ENCODE measurements around the gene FOXP4. TPM values are rescaled to one million over a fixed set of nuclear protein-coding genes. Genes with fewer than 3 reads are reported as not detected.
A peak's percentile ranks its signal among the peaks of the same experiment; 100 is the strongest.

Gene FOXP4
- total and polyA plus RNA-seq, 2 of the 13 experiments (the other 11 are each of a cell fraction or from before 2014, with no cell fraction given), result 11.0 to 12.4 TPM

- peak; percentile 42 for TF ChIP-seq AGO2 (optimal IDR thresholded peaks at IDR 0.05; ENCODE audit: low read depth, low read length)
- 0 out of 2 replicates have a peak, but pooled peaks have one; percentile 13 for TF ChIP-seq ZBTB7B (CRISPR knock-in tag; IDR thresholded peaks at IDR 0.05)
- peak; percentile 36 for TF ChIP-seq ZNF430 (CRISPR knock-in tag; IDR thresholded peaks at IDR 0.05)
- 0 out of 2 replicates have a peak, but pooled peaks have one; percentile 34 for TF ChIP-seq ZNF605 (CRISPR knock-in tag; IDR thresholded peaks at IDR 0.05)
- TF ChIP-seq BORCS8-MEF2B (CRISPR knock-in tag; IDR thresholded peaks at IDR 0.05), result peak; percentile 29; the same call in 1 of the 2 replicates
- TF ChIP-seq ZNF142 (CRISPR knock-in tag; IDR thresholded peaks at IDR 0.05), result peak; percentile 84; the same call in 1 of the 2 replicates
- TF ChIP-seq MTA3 (CRISPR knock-in tag; IDR thresholded peaks at IDR 0.05), result no peak
- TF ChIP-seq ZFP82 (CRISPR knock-in tag; IDR thresholded peaks at IDR 0.05; ENCODE audit: borderline replicate concordance), result peak; percentile 62; the same call in 1 of the 2 replicates
- no peak for TF ChIP-seq RCOR2 (CRISPR knock-in tag; IDR thresholded peaks at IDR 0.05)
- TF ChIP-seq HNF1B (CRISPR knock-in tag; IDR thresholded peaks at IDR 0.05), result 0 out of 2 replicates have a peak, but pooled peaks have one; percentile 40
- peak; percentile 15; the same call in 1 of the 2 replicates for TF ChIP-seq PITX1 (CRISPR knock-in tag; IDR thresholded peaks at IDR 0.05)
- no peak for TF ChIP-seq PBX2 (CRISPR knock-in tag; IDR thresholded peaks at IDR 0.05)
- TF ChIP-seq NONO (IDR thresholded peaks at IDR 0.05), result no peak
- TF ChIP-seq NONO (CRISPR knock-in tag; conservative IDR thresholded peaks at IDR 0.05), result no peak
- TF ChIP-seq ZNF350 (CRISPR knock-in tag; IDR thresholded peaks at IDR 0.05; ENCODE audit: borderline replicate concordance, low read depth), result 0 out of 2 replicates have a peak, but pooled peaks have one; percentile 8
- TF ChIP-seq ZNF788 (CRISPR knock-in tag; IDR thresholded peaks at IDR 0.05; ENCODE audit: borderline replicate concordance), result 0 out of 2 replicates have a peak, but pooled peaks have one; percentile 48
- 0 out of 2 replicates have a peak, but pooled peaks have one; percentile 29 for TF ChIP-seq ZNF691 (CRISPR knock-in tag; IDR thresholded peaks at IDR 0.05; ENCODE audit: borderline replicate concordance, low read depth)
- no peak; the same call in 1 of the 2 replicates for TF ChIP-seq NFKB2 (CRISPR knock-in tag; IDR thresholded peaks at IDR 0.05; ENCODE audit: borderline replicate concordance)
- no peak for TF ChIP-seq NR2F1 (CRISPR knock-in tag; IDR thresholded peaks at IDR 0.05)
Measured at GRCh38 chr6:41546866-41547798, 951 bp downstream of the FOXP4 start (continued).

Data from HepG2 (cell line).